ENCODE measurements around the gene SEC14L5. TPM values are rescaled to one million over a fixed set of nuclear protein-coding genes. Genes with fewer than 3 reads are reported as not detected.

The SEC14L5 gene
- total RNA-seq, 2 experiments from 2014 or later = not detected

- ChIA-PET POLR2A (no interaction called here), CTCF (no interaction called here)
Observed at GRCh38 chr16:5004311-5004710, 46.2 kb downstream of the SEC14L5 start.

GRCh38 chr16:5005916-5006315 is 47.8 kb downstream of the SEC14L5 start:
- CTCF ChIA-PET = no interaction called here
- POLR2A ChIA-PET = no interaction called here

GRCh38 chr16:5006348-5007193 is 48.4 kb downstream of the SEC14L5 start:
- POLR2A ChIA-PET = no interaction called here
- CTCF ChIA-PET = no interaction called here

GRCh38 chr16:5007256-5007655 is 49.1 kb downstream of the SEC14L5 start:
- POLR2A ChIA-PET = no interaction called here
- CTCF ChIA-PET = no interaction called here

GRCh38 chr16:5008311-5008731 is 50.2 kb downstream of the SEC14L5 start:
- POLR2A ChIA-PET = no interaction called here
- CTCF ChIA-PET = no interaction called here

- ChIA-PET POLR2A (no interaction called here), CTCF (no interaction called here)
Observed at GRCh38 chr16:5010576-5011329, 52.6 kb downstream of the SEC14L5 start.

- POLR2A ChIA-PET = no interaction called here
- CTCF ChIA-PET = no interaction called here
Observed at GRCh38 chr16:5011637-5012036, 53.5 kb downstream of the SEC14L5 start.

GRCh38 chr16:5012887-5013286 is 54.8 kb downstream of the SEC14L5 start:
- POLR2A ChIA-PET = no interaction called here
- CTCF ChIA-PET = no interaction called here

- POLR2A ChIA-PET = no interaction called here
- CTCF ChIA-PET = no interaction called here
Observed at GRCh38 chr16:5015351-5015750, 57.2 kb downstream of the SEC14L5 start.

- POLR2A ChIA-PET = no interaction called here
- CTCF ChIA-PET = no interaction called here
Observed at GRCh38 chr16:5015887-5016286, 57.8 kb downstream of the SEC14L5 start.

GRCh38 chr16:5016967-5017677 is 59.0 kb downstream of the SEC14L5 start:
- CTCF ChIA-PET = no interaction called here
- POLR2A ChIA-PET = interaction anchor here (0.9 kb wide), 1 partner anchor 17 kb away, joined by 9 read pairs; the partner anchor contains the start of gene NAGPA

- ChIA-PET CTCF (no interaction called here), POLR2A (no interaction called here)
Observed at GRCh38 chr16:5017678-5017969, 59.5 kb downstream of the SEC14L5 start.

- ChIA-PET POLR2A (no interaction called here), CTCF (no interaction called here)
Observed at GRCh38 chr16:5018793-5019192, 60.7 kb downstream of the SEC14L5 start.

GRCh38 chr16:5019775-5020174 is 61.6 kb downstream of the SEC14L5 start:
- ChIA-PET POLR2A (no interaction called here), CTCF (no interaction called here)

- ChIA-PET CTCF (no interaction called here), POLR2A (no interaction called here)
Observed at GRCh38 chr16:5020551-5020950, 62.4 kb downstream of the SEC14L5 start.

- ChIA-PET POLR2A (no interaction called here), CTCF (no interaction called here)
Observed at GRCh38 chr16:5022521-5022920, 64.4 kb downstream of the SEC14L5 start.

GRCh38 chr16:5024632-5025031 is 66.5 kb downstream of the SEC14L5 start:
- ChIA-PET CTCF (no interaction called here), POLR2A (no interaction called here)

- ChIA-PET CTCF (no interaction called here), POLR2A (no interaction called here)
Observed at GRCh38 chr16:5025171-5025632, 67.1 kb downstream of the SEC14L5 start.

- POLR2A ChIA-PET = no interaction called here
- CTCF ChIA-PET = interaction anchor here (0.6 kb wide), 1 partner anchor 70 kb away, joined by 3 read pairs; no protein-coding TSS in a partner anchor
Observed at GRCh38 chr16:5026664-5027063, 68.5 kb downstream of the SEC14L5 start.

- POLR2A ChIA-PET = no interaction called here
- CTCF ChIA-PET = no interaction called here
Observed at GRCh38 chr16:5027086-5027485, 69.0 kb downstream of the SEC14L5 start.
